Colonic mucosa (tissue), 4 donors: ENCODE measurements around the gene IGF2BP2. TPM values are rescaled to one million over a fixed set of nuclear protein-coding genes. Genes with fewer than 3 reads are reported as not detected.
"Not testable (repeated sequence)": the region's sequence is repeated elsewhere in the genome, so short reads cannot be mapped to it uniquely, and the experiment has no call there.

ENCODE experiments used
- DNase-seq: peaks from one replicate; pipeline ENCODE4 v3.0.0-alpha.2; 2020
- H3K27ac ChIP-seq: fragments of 200-600 bp; one replicate; pipeline ENCODE4 v1.8.0; 2021
- H3K27me3 ChIP-seq: fragments of 200-600 bp; one replicate; pipeline ENCODE4 v1.8.0; 2021
- H3K36me3 ChIP-seq: fragments of 200-600 bp; one replicate; pipeline ENCODE4 v1.8.0; 2021
- H3K4me1 ChIP-seq: fragments of 200-600 bp; one replicate; pipeline ENCODE4 v1.8.0; 2021; ENCODE audit warnings: mild to moderate bottlenecking
- H3K4me3 ChIP-seq: fragments of 200-600 bp; one replicate; pipeline ENCODE4 v1.8.0; 2021
- H3K9ac ChIP-seq, 2 donors: one replicate each; pipeline ENCODE4 v1.7.0; 2013; ENCODE audit warnings: control low read depth in 2 of 2, low read depth in 2 of 2, low read length in 2 of 2
- H3K9me3 ChIP-seq: fragments of 200-600 bp; one replicate; pipeline ENCODE4 v1.8.0; 2021
- intact Hi-C: fragments of 100-400 bp; cut with DNase I; formaldehyde crosslinking; loops from one replicate; pipeline ENCODE4 v1.14.1; 2022
- total RNA-seq, 2 donors: library from RNA; stranded (reverse); fragmentation: NEBNext Ultra II Directional in 1 of 2; extraction: Animal tissue kit (Norgen Biotek cat#: 25700) in 1 of 2; gene quantifications; one replicate each; pipeline ENCODE4 v1.2.1, GENCODE V29; 2021
- TF ChIP-seq, protein P1 (sequence below): fragments of 200-600 bp; IDR thresholded peaks from one replicate; pipeline ENCODE4 v1.8.0; 2022; ENCODE audit warnings: antibody characterized with exemption, mild to moderate bottlenecking
- donor health status: healthy.
- donor health status: DM: no; HTN: no; CAD: no.
- donor health status: DM: no; HTN: no; CAD: no.

Gene IGF2BP2
- total RNA-seq, 2 donors from 2014 or later: 48.7 to 61.2 TPM

DNA sequence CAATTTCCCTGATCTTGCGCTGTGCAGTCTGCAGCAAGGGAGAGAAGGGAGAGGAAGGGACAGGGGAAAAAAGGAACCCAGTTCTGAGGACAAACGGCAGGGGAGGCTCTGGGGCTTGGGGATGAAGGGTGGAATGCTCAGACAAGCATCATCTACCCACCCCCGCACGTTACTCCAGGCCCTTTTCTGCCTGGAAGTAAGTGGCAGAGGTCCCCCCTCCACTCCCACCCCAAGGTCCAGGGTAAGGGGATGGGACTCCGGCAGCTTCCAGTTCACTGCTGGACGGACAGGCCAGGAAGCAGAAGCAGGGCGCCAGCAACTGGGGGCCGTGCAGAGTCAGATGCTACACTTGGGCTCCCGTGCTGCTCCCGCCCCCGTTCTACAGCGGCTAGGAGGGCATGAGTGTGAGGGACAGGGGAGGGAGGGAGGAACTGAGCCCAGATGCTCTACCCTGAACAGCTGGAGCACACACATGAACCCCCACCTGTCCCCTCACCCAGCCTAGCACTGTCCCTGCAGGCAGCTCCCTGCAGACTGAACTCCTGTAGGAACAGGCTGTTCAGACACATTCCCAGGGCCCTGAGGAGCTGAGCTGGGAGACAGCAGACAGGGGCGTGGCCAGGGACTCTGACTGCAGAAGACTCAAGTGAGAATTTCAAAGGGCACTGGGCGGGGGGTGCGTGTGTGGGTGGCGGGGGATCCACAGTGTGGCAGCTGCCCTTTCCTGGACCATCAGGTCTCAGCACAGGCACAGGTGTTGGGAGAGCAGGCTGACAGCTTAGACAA lies 179.1 kb downstream of the IGF2BP2 start:
- no peaks in the 10 kb centered on the region for H3K36me3 ChIP-seq
- no peaks in the 10 kb centered on the region for H3K27me3 ChIP-seq
- DNase-seq: no peak
- no peaks in the 10 kb centered on the region for H3K9me3 ChIP-seq
- no peak overlapping the region for H3K27ac ChIP-seq
- H3K4me1 ChIP-seq: no peaks in the 10 kb centered on the region
- TF ChIP-seq, protein P1, sequence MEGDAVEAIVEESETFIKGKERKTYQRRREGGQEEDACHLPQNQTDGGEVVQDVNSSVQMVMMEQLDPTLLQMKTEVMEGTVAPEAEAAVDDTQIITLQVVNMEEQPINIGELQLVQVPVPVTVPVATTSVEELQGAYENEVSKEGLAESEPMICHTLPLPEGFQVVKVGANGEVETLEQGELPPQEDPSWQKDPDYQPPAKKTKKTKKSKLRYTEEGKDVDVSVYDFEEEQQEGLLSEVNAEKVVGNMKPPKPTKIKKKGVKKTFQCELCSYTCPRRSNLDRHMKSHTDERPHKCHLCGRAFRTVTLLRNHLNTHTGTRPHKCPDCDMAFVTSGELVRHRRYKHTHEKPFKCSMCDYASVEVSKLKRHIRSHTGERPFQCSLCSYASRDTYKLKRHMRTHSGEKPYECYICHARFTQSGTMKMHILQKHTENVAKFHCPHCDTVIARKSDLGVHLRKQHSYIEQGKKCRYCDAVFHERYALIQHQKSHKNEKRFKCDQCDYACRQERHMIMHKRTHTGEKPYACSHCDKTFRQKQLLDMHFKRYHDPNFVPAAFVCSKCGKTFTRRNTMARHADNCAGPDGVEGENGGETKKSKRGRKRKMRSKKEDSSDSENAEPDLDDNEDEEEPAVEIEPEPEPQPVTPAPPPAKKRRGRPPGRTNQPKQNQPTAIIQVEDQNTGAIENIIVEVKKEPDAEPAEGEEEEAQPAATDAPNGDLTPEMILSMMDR: no peak
- intact Hi-C loops: no loop called here
- no peak overlapping the region for H3K9ac ChIP-seq
- H3K4me3 ChIP-seq: no peak overlapping the region

DNA sequence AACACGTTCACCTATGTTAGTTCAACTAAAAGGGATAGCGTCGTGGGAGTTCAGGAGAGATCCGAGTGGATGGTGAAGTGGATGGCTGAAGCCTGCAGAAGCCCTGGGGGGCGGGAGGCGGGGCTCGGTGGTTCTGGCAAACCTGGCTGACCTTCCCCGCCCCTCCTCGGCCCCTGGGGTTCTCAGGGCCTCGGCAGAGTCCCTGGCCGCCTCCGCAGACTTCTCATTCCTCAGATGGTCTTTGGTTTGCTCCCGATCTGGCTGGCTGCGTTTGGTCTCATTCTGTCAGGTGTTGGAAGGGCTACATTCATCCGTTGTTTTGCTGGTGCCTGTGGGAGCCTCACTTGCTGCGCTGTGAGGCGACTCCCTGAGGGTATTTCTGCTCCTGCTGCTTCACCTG lies 179.7 kb downstream of the IGF2BP2 start:
- intact Hi-C loops, H3K4me1 ChIP-seq, H3K9me3 ChIP-seq, H3K27ac ChIP-seq, H3K9ac ChIP-seq, DNase-seq, H3K27me3 ChIP-seq, H3K4me3 ChIP-seq, H3K36me3 ChIP-seq: not testable (repeated sequence)

DNA sequence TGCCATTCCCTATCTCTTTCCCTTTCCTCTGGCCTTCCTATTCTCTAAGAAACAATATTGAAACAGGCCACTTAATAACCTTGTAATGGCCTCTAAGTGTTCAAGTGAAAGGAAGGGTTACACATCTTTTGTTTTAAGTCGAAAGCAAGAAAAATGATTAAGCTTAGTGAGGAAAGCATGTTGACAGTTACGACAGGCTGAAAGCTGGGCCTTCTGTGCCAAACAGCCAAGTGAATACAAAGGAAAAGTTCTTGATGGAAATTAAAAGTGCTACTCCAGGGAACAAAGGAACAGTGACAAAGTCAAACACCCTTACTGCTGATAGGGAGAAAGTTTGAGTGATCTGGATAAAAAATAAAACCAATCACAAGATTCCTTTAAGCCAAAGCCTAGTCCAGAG lies 184.5 kb downstream of the IGF2BP2 start:
- H3K4me3 ChIP-seq: no peak overlapping the region
- H3K36me3 ChIP-seq: no peaks in the 10 kb centered on the region
- DNase-seq: no peak
- TF ChIP-seq, protein P1: no peak
- no peak overlapping the region for H3K9ac ChIP-seq
- H3K9me3 ChIP-seq: no peaks in the 10 kb centered on the region
- no peak overlapping the region for H3K27ac ChIP-seq
- H3K4me1 ChIP-seq: no peaks in the 10 kb centered on the region
- no peaks in the 10 kb centered on the region for H3K27me3 ChIP-seq
- intact Hi-C loops: no loop called here

GRCh38 chr3:185639632-185640206 lies 185.1 kb downstream of the IGF2BP2 start:
- Histone ChIP-seq H3K9ac (no peak overlapping the region), H3K4me1 (no peaks in the 10 kb centered on the region), H3K27me3 (no peaks in the 10 kb centered on the region), H3K27ac (no peak overlapping the region), H3K36me3 (no peaks in the 10 kb centered on the region), H3K9me3 (no peaks in the 10 kb centered on the region), H3K4me3 (no peak overlapping the region)
- TF ChIP-seq, protein P1: no peak
- intact Hi-C loops: no loop called here
- DNase-seq: no peak

GRCh38 chr3:185638651-185639050 lies 186.2 kb downstream of the IGF2BP2 start:
- H3K9ac ChIP-seq, intact Hi-C loops, H3K4me1 ChIP-seq, H3K9me3 ChIP-seq, H3K36me3 ChIP-seq, H3K27ac ChIP-seq, H3K4me3 ChIP-seq, H3K27me3 ChIP-seq, DNase-seq: not testable (repeated sequence)

GRCh38 chr3:185637388-185637787 lies 187.5 kb downstream of the IGF2BP2 start:
- Histone ChIP-seq H3K4me3 (no peak overlapping the region), H3K4me1 (no peaks in the 10 kb centered on the region), H3K9me3 (no peaks in the 10 kb centered on the region), H3K9ac (no peak overlapping the region), H3K36me3 (no peaks in the 10 kb centered on the region), H3K27ac (no peak overlapping the region), H3K27me3 (no peaks in the 10 kb centered on the region)
- no peak for DNase-seq
- TF ChIP-seq, protein P1: no peak
- intact Hi-C loops: no loop called here
